Aorta (tissue), 5 donors: ENCODE measurements around the gene PRMT1. TPM values are rescaled to one million over a fixed set of nuclear protein-coding genes. Genes with fewer than 3 reads are reported as not detected.
A peak's percentile ranks its signal among the peaks of the same experiment; 100 is the strongest.

Experiments used
- ATAC-seq: fragments of 200-7000 bp; cut with Tn5 transposase; one replicate; pipeline ENCODE4 v1.9.1; 2022; ENCODE audit warnings: moderate library complexity; ENCODE audit not compliant: low FRiP score
- DNase-seq, 2 donors: peaks; one replicate each; pipeline ENCODE4 v3.0.0-alpha.2; 2020
- H3K27ac ChIP-seq, 2 donors: one replicate each; pipeline ENCODE4 v1.5.1; 2013; ENCODE audit warnings: low read length in 2 of 2, mild to moderate bottlenecking in 2 of 2, moderate library complexity in 2 of 2, control low read depth in 1 of 2, inconsistent platforms in 1 of 2, low read depth in 1 of 2
- H3K27me3 ChIP-seq, 2 donors: one replicate each; pipeline ENCODE4 v1.6.1; 2013; ENCODE audit warnings: control low read depth in 1 of 2, low read length in 1 of 2, mild to moderate bottlenecking in 1 of 2, moderate library complexity in 1 of 2; ENCODE audit not compliant: insufficient read depth in 2 of 2, control insufficient read depth in 1 of 2
- H3K36me3 ChIP-seq, 2 donors: one replicate each; pipeline ENCODE4 v1.6.1; 2013; ENCODE audit warnings: control low read depth in 1 of 2, low read length in 1 of 2, mild to moderate bottlenecking in 1 of 2; ENCODE audit not compliant: insufficient read depth in 2 of 2, control insufficient read depth in 1 of 2
- H3K4me1 ChIP-seq, 2 donors: one replicate each; pipeline ENCODE4 v1.6.1; 2013; ENCODE audit warnings: low read length in 2 of 2, control low read depth in 1 of 2, mild to moderate bottlenecking in 1 of 2, moderate library complexity in 1 of 2; ENCODE audit not compliant: insufficient read depth in 2 of 2, control insufficient read depth in 1 of 2
- H3K4me3 ChIP-seq, 2 donors: one replicate each; pipeline ENCODE4 v1.5.1; 2013; ENCODE audit warnings: low read length in 2 of 2, control low read depth in 1 of 2, mild to moderate bottlenecking in 1 of 2
- H3K9me3 ChIP-seq: one replicate; pipeline ENCODE4 v1.6.1; 2013; ENCODE audit warnings: mild to moderate bottlenecking, low read length; ENCODE audit not compliant: control insufficient read depth
- WGBS, 2 donors: extraction: QIAGEN DNeasy Blood & Tissue Kit; methylation state at CpG; one replicate each; pipeline ENCODE4 v1.1.7; 2013; 5-methylcytosine and 5-hydroxymethylcytosine counted together
- intact Hi-C, 2 donors: fragments of 100-400 bp; cut with DNase I; formaldehyde crosslinking; loops; one replicate each; pipeline versions ENCODE4 v1.14.2 to v1.15.0; 2022
- polyA plus RNA-seq, 2 donors: library from polyadenylated mRNA; stranded (reverse); fragments of 200-250 nt; gene quantifications; one replicate each; pipeline ENCODE4 v1.2.3, GENCODE V29; 2013
- total RNA-seq, 2 donors: library from RNA; stranded (reverse); fragmentation: NEBNext Ultra II Directional; extraction: Animal tissue kit (Norgen Biotek cat#: 25700); gene quantifications; one replicate each; pipeline ENCODE4 v1.2.1, GENCODE V29; 2021
- donor health status: healthy with polysubstance abuse.
- donor health status: Bipolar disorder and iron deficiency.
- donor health status: DM: no; HTN: no; CAD: no.
- donor health status: DM: no; HTN: no; CAD: no.
- donor health status: DM: yes; HTN: yes; CAD: no.

PRMT1 gene
- total and polyA plus RNA-seq, 4 donors = 68.5 to 110 (median 82.4) TPM

DNA sequence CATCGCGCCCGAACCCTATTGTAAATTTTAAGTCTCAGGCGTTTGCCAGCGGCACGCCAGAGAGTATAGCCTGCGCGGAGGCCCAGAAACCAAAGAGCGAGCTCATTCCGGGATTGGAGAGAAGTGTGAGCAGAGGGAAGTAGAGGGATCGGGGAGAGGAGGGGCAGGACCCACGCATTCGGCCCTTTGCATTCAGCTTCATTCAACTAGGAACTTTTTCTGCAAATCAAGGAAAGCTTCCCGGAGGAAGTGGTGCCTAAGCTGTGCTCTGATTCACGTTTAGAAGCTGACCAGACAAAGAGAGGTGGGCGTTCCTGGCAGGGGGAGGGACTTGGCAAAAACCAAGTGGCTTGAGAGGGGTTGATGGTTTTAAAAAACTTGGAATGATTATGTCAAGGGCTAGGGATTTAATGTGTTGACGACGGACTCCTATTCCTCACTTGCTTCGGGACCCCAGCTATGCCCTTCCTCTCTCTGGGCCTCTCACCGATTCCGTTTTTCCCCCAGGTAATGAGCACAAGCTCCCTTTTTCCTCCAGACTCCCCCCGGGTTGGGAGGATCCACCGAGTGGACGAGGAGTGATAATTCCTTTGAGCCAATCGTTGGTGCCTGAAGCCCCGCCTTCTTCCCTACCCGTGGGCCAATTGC is 811 bp upstream of the PRMT1 start:
- 0 to 1% methylated on average over 27 of the region's 27 CpGs for WGBS, 2 donors
- intact Hi-C loops = loop anchor here in 1 of 2 donors (10.0 kb wide), 1 partner anchor 181 kb away; the partner anchor contains the start of gene RPS11

DNA sequence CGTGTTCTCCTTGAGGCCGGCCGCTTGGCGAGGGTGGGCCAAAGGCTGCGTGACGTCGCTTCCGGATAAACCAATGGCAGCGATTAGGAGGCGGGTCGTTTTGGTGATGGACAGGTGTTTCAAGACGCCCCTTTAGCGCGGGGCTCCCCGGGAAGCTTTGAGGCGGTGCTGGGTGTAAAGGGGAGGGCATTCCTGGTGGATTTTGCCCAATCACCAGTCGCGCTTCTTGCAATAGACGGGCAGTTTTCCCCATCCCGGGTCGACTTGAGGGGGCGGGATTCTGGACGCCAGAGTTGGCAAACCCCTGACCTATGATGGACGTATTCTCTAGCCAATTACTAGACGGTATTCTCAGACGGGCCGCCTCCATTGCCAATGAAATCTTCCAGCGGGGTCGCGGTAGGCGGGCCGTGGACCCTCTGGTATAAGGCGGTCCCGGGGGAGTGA is 264 bp upstream of the PRMT1 start:
- WGBS, 2 donors = 0% methylated on average over 34 of the region's 34 CpGs
- Histone ChIP-seq H3K27ac (peak overlapping the region in 1 of 2 donors; percentile 60), H3K9me3 (no peaks in the 10 kb centered on the region), H3K36me3 (peaks cover 0 to 1% of the 10 kb centered on the region in 2 donors), H3K4me1 (no peaks in the 10 kb centered on the region), H3K4me3 (peak overlapping the region; percentile 48 to 69), H3K27me3 (no peaks in the 10 kb centered on the region)
- intact Hi-C loops = loop anchor here in 1 of 2 donors (10.0 kb wide), 1 partner anchor 182 kb away; the partner anchor contains the start of gene RPS11
- ATAC-seq (peak; percentile 93), DNase-seq (peak; percentile 99 to 100)

More for the DNA sequence above, 811 bp upstream of the PRMT1 start:
- Histone ChIP-seq H3K4me1 (no peaks in the 10 kb centered on the region), H3K9me3 (no peaks in the 10 kb centered on the region), H3K27me3 (no peaks in the 10 kb centered on the region), H3K4me3 (no peak overlapping the region), H3K27ac (peak overlapping the region in 1 of 2 donors; percentile 72), H3K36me3 (no peaks in the 10 kb centered on the region)
- ATAC-seq (peak; percentile 75), DNase-seq (peak; percentile 91 to 93)

DNA sequence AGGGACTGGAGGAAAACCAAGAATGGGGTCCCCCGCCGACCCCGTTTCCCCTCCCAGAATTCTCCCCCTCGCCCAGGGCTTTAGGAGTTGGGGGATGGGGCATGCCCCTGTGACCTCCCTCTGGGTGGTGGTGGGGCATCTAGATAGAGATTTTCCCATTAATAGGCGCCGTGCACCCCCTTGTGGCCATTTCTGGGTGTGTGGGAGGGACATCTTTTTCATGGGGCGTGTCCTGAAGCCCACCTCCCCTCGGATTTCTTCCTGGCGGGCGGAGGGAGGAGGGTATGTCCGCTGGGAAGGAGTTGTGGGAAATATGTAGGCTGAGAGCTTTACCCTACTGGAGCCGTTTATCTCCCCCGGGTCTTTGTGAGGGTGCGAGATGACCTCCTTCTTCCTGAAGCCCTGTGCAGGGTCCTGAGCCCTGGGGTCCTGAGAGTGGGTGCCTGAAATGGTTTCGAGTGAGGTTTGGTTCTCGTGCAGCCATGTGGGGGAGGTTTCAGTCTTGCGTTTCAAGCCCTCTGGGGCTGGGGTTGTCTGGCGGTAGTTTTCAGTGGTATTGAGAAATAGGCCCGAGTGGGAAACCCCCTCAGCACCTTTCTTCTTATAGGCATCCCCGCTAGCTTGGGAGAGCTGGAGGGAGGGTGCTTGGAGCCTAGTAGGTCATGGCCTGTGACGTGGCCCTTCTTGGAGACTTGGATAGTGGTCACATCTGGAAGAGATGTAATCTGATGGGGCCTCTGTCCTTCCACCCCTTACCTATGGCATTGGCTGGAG is 1.0 kb downstream of the PRMT1 start:
- H3K36me3 ChIP-seq = peaks cover 0 to 2% of the 10 kb centered on the region in 2 donors
- ATAC-seq (no peak), DNase-seq (peak; percentile 80 to 91)
- no peaks in the 10 kb centered on the region for H3K4me1 ChIP-seq
- 4 to 7% methylated on average over 21 of the region's 21 CpGs for WGBS, 2 donors
- intact Hi-C loops = loop anchor here in 1 of 2 donors (10.0 kb wide), 1 partner anchor 183 kb away; the partner anchor contains the start of gene RPS11
- no peaks in the 10 kb centered on the region for H3K9me3 ChIP-seq
- peak overlapping the region; percentile 48 to 69 for H3K4me3 ChIP-seq
- peak overlapping the region in 1 of 2 donors; percentile 11 for H3K27ac ChIP-seq
- H3K27me3 ChIP-seq = no peaks in the 10 kb centered on the region

DNA sequence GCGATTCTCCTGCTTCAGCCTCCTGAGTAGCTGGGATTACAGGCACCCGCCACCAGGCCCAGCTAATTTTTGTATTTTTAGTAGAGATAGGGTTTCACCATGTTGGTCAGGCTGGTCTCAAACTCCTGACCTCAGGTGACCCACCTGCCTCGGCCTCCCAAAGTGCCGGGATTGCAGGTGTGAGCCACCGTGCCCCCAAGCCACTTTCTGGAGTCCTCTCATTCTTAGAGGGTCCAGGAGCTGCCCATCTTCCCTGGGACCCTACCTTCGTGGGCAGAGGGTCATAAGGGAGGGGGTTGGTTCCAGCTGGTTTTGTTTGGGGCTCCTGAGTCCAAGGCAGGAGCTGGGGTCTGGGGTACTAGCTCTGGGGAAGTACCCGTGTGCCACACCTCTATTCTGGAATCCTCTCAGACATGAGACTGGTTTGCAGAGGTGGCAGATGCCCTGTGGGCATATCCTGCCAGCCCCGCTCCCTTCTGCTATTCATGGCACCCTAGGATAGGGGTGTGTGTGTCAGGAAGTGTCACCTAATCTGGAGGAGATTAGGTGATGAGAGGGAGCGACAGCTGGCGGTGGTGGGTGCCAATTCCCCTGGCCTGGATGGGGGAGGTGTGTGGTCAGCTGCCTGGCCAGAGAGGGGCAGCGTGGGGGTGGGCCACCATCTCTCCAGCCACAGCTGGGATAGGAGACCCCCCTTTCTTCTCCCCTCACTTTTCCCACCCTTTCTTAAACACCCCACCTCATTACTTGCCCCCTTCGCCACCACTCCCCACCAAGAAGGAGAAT is 2.1 kb downstream of the PRMT1 start:
- H3K36me3 ChIP-seq = peaks cover 0 to 2% of the 10 kb centered on the region in 2 donors
- H3K9me3 ChIP-seq = no peaks in the 10 kb centered on the region
- H3K27me3 ChIP-seq = no peaks in the 10 kb centered on the region
- DNase-seq = no peak
- no peak overlapping the region for H3K4me3 ChIP-seq
- no peaks in the 10 kb centered on the region for H3K4me1 ChIP-seq
- ATAC-seq = no peak
- WGBS, 2 donors = 63 to 66% methylated on average over 12 of the region's 12 CpGs
- H3K27ac ChIP-seq = no peak overlapping the region
- intact Hi-C loops = loop anchor here in 1 of 2 donors (10.0 kb wide), 1 partner anchor 184 kb away; the partner anchor contains the start of gene RPS11

DNA sequence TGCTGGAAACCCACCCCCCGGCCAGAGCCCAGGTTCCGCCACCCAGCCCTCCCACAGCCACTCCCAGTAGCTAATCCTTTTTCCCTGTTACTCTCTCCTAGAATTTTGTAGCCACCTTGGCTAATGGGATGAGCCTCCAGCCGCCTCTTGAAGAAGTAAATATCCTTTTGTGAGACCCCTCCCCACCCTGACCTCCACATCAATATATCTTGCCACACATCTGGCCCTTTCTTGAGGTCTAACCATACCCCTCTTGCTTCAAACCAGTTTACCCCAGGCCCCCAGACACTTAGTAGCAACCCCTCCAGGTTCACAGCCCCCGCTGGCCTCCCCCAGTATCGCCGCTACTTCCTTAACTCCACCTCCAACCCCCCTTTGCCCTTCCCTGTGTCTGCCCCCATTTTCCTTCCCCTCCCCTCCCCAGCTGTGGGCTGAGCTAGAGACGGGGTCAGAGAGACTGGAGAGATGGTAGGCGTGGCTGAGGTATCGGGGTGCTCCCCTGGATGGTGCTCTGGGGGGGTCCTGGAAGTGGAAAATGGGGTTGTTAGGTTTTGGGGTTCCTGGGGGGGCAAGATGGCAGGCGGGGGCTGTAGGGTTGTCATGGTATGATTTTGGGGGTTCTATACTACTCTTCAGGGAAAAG is 2.8 kb downstream of the PRMT1 start:
- 57 to 63% methylated on average over 8 to 10 of the region's 10 CpGs for WGBS, 2 donors
- Histone ChIP-seq H3K9me3 (no peaks in the 10 kb centered on the region), H3K36me3 (peaks cover 0 to 3% of the 10 kb centered on the region in 2 donors), H3K4me1 (no peaks in the 10 kb centered on the region), H3K27me3 (no peaks in the 10 kb centered on the region), H3K4me3 (no peak overlapping the region), H3K27ac (no peak overlapping the region)
- ATAC-seq = no peak
- no peak for DNase-seq
- intact Hi-C loops = loop anchor here (10.0 kb wide), 2 partner anchors 75 to 185 kb away; partner anchors contain the start of gene RPS11 (in 1 of the 2)

DNA sequence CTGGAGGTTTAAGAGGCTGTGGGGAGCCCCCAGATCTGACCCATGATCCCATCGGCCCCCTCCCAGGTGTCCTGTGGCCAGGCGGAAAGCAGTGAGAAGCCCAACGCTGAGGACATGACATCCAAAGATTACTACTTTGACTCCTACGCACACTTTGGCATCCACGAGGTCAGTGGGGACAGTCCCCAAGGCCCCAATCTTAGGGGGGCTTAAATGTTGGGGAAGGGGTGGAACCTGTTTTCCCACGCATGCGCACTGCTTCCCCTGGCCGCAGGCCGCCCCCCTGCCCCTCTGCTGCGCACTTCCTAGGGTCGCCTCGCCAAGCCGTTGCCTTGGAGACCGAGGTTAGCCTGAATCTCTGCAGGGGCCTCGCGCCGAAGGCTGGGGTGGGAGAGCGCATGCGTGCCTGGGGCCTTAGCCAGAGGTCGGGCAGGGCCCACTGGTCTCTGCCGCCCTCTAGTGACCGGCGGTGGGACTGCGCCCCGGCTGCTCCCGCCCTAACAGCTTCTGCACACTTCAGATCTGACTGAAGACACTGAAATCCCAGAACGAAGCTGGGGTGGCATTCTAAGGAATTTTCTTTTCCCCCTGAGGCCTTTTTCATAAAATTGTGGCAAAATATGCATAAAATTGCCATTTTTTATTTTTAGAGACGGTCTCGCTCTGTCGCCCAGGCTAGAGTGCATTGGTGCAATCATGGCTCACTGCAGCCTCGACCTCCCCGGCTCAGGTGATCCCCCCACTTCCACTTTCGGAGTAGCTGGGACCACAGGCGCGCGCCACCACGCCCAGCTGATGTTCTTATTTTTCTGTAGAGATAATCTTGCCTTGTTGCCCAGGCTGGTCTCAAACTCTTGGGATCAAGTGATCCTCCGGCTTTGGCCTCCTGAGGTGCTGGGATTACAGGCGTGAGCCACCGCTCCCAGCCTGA is 3.6 kb downstream of the PRMT1 start:
- peak; percentile 92 to 98 for DNase-seq
- 30 to 32% methylated on average over 40 of the region's 40 CpGs for WGBS, 2 donors
- no peaks in the 10 kb centered on the region for H3K4me1 ChIP-seq
- peaks cover 0 to 5% of the 10 kb centered on the region in 2 donors for H3K36me3 ChIP-seq
- H3K4me3 ChIP-seq = no peak overlapping the region
- no peak overlapping the region for H3K27ac ChIP-seq
- peak; percentile 39 for ATAC-seq
- intact Hi-C loops = loop anchor here in 1 of 2 donors (10.0 kb wide), 1 partner anchor 74 kb away; no protein-coding TSS in a partner anchor
- no peaks in the 10 kb centered on the region for H3K27me3 ChIP-seq
- H3K9me3 ChIP-seq = no peaks in the 10 kb centered on the region

DNA sequence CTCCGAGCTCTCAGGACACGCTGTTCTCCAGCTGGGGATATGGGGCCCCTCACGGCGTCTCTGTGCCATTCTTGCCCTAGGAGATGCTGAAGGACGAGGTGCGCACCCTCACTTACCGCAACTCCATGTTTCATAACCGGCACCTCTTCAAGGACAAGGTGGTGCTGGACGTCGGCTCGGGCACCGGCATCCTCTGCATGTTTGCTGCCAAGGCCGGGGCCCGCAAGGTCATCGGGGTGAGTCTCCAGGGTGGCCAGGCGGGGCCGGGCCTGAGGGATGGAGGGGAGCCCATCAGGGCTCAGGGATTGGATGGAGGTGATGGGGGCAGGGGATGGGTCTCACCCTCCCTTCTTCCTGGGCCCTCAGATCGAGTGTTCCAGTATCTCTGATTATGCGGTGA is 4.8 kb downstream of the PRMT1 start:
- 90 to 94% methylated on average over 19 of the region's 19 CpGs for whole genome bisulfite sequencing, 2 donors
- H3K27ac ChIP-seq = no peak overlapping the region
- no peaks in the 10 kb centered on the region for H3K4me1 ChIP-seq
- no peaks in the 10 kb centered on the region for H3K27me3 ChIP-seq
- H3K9me3 ChIP-seq = no peaks in the 10 kb centered on the region
- DNase-seq (peak in 1 of 2 donors; percentile 73), ATAC-seq (no peak)
- intact Hi-C loops = loop anchor here in 1 of 2 donors (10.0 kb wide), 1 partner anchor 73 kb away; no protein-coding TSS in a partner anchor
- H3K36me3 ChIP-seq = peaks cover 0 to 10% of the 10 kb centered on the region in 2 donors
- no peak overlapping the region for H3K4me3 ChIP-seq
